Pancreas (tissue), 10 donors: ENCODE data around the gene AGMO. TPM values are rescaled to one million over a fixed set of nuclear protein-coding genes. Genes with fewer than 3 reads are reported as not detected.

Experiments used
- ATAC-seq, 4 donors: fragments of 200-7000 bp; cut with Tn5 transposase; one replicate each; pipeline versions ENCODE4 v1.8.0 to v1.9.1; 2020; ENCODE audit warnings: mild to moderate bottlenecking in 4 of 4, moderate library complexity in 4 of 4
- DNase-seq, 6 donors: peaks; one replicate each; pipeline ENCODE4 v3.0.0-alpha.2; 2020
- FAIRE-seq: peaks from 2 replicates; lab custom pipeline; 2012; peaks lifted over from hg19 to GRCh38; lab: Jason Lieb, UNC
- H3K27ac ChIP-seq, 4 donors: fragments of 200-600 bp; sonication (generic); 1 replicate in 3 of 4; 2 replicates in 1 of 4; pipeline versions ENCODE4 v1.5.0 to v1.8.0; 2020
- H3K27me3 ChIP-seq, 4 donors: fragments of 200-600 bp; one replicate each; pipeline ENCODE4 v1.8.0; 2021
- H3K36me3 ChIP-seq, 3 donors: fragments of 200-600 bp; sonication (generic) in 1 of 3; one replicate each; pipeline versions ENCODE4 v1.5.0 to v1.8.0; 2020 to 2021
- H3K4me1 ChIP-seq, 3 donors: fragments of 200-600 bp; one replicate each; pipeline ENCODE4 v1.8.0; 2021
- H3K4me3 ChIP-seq, 4 donors: fragments of 200-600 bp; sonication (generic) in 2 of 4; one replicate each; pipeline versions ENCODE4 v1.5.0 to v1.8.0; 2020 to 2021
- H3K9me3 ChIP-seq, 4 donors: fragments of 200-600 bp; one replicate each; pipeline ENCODE4 v1.8.0; 2021
- WGBS, 2 donors: extraction: QIAGEN DNeasy Blood & Tissue Kit; methylation state at CpG; one replicate each; pipeline ENCODE4 v1.1.7; 2013; 5-methylcytosine and 5-hydroxymethylcytosine counted together
- intact Hi-C, 3 donors: fragments of 100-400 bp; cut with DNase I; formaldehyde crosslinking; loops; one replicate each; pipeline versions ENCODE4 v1.11.1 to v1.14.2; 2022
- polyA plus RNA-seq, 2 donors: library from polyadenylated mRNA; stranded (reverse); fragments of 200-250 nt; gene quantifications; one replicate each; pipeline ENCODE4 v1.2.3, GENCODE V29; 2013
- total RNA-seq, 6 donors: library from RNA; stranded (reverse); fragmentation: NEBNext Ultra II Directional in 4 of 6; extraction: Animal tissue kit (Norgen Biotek cat#: 25700) in 4 of 6; gene quantifications; one replicate each; pipeline versions ENCODE4 v1.2.1 to v1.2.4, GENCODE V29; 2021 to 2023
- TF ChIP-seq, protein P1 (sequence below), 4 donors: fragments of 200-600 bp; sonication (generic) in 3 of 4; IDR thresholded peaks; one replicate each; pipeline versions ENCODE4 v1.5.0 to v1.8.0; 2021; ENCODE audit warnings: antibody characterized with exemption in 4 of 4
- donor health status: healthy with polysubstance abuse.
- donor health status: DM: no; HTN: no; CAD: no; lungs with moderate emphysema.
- donor health status: DM: no; HTN: no; CAD: no.
- donor health status: control.
- donor health status: control.
- donor health status: Bipolar disorder and iron deficiency.
- donor health status: DM: yes; HTN: yes; CAD: no.
- donor health status: DM: no; HTN: no; CAD: no.
- donor health status: DM: no; HTN: no; CAD: no.
- donor health status: DM: yes; HTN: yes; CAD: no.

The AGMO gene
- total and polyA plus RNA-seq, 8 donors: 0.09 to 0.25 (median 0.19) TPM; not detected in 3

DNA sequence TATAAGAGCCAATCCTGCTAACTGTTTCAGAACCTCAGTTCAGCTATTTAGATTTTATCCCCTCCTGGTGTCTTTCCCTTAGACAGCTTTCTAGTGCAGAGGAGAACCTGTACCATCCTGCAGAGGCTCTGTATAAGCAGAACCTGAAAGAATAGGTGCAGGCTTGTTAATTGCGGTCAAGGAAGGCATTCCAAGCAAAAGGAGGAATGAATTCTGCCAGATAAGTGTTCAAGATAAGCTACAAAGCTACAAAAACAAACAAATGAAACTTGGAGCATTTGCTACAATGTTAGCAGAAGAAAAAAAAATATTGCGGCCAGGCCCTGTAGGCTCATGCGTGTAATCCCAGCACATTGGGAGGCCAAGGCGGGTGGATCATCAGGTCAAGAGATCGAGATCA, 32.6 kb upstream of the AGMO start:
- Histone ChIP-seq H3K4me3 (no peak overlapping the region), H3K36me3 (no peaks in the 10 kb centered on the region), H3K27ac (no peak overlapping the region), H3K9me3 (no peaks in the 10 kb centered on the region), H3K4me1 (no peaks in the 10 kb centered on the region), H3K27me3 (no peaks in the 10 kb centered on the region)
- FAIRE-seq (no peak), DNase-seq (no peak), ATAC-seq (no peak)
- 56 to 58% methylated on average over 5 of the region's 5 CpGs for WGBS, 2 donors
- intact Hi-C loops: no loop called here
- TF ChIP-seq, protein P1, sequence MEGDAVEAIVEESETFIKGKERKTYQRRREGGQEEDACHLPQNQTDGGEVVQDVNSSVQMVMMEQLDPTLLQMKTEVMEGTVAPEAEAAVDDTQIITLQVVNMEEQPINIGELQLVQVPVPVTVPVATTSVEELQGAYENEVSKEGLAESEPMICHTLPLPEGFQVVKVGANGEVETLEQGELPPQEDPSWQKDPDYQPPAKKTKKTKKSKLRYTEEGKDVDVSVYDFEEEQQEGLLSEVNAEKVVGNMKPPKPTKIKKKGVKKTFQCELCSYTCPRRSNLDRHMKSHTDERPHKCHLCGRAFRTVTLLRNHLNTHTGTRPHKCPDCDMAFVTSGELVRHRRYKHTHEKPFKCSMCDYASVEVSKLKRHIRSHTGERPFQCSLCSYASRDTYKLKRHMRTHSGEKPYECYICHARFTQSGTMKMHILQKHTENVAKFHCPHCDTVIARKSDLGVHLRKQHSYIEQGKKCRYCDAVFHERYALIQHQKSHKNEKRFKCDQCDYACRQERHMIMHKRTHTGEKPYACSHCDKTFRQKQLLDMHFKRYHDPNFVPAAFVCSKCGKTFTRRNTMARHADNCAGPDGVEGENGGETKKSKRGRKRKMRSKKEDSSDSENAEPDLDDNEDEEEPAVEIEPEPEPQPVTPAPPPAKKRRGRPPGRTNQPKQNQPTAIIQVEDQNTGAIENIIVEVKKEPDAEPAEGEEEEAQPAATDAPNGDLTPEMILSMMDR (IDR thresholded peaks at IDR 0.05): no peak

DNA sequence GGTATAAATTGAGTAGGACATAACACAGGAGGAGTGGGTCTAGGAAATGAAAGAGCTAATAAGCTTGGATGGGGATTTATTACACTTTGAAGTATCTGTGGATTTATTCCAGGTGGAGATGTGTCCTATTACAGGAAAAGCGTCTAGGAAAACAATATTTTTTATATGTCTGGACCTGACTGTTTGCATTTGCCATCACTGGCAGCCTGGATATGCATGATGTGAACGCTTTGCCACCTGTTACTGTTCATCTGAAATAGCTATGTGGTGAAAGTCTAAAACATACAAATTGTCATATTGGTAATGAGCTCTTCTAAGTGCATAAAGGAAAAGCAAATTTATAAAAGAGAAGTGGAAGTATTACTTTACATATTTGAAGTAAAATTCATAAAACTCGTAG, 31.6 kb upstream of the AGMO start:
- Histone ChIP-seq H3K4me3 (no peak overlapping the region), H3K4me1 (no peaks in the 10 kb centered on the region), H3K27ac (no peak overlapping the region), H3K27me3 (no peaks in the 10 kb centered on the region), H3K9me3 (no peaks in the 10 kb centered on the region), H3K36me3 (no peaks in the 10 kb centered on the region)
- TF ChIP-seq, protein P1 (IDR thresholded peaks at IDR 0.05): no peak
- WGBS, 2 donors: 53 to 68% methylated on average over 3 of the region's 3 CpGs
- intact Hi-C loops: no loop called here
- FAIRE-seq: no peak
- no peak for DNase-seq
- no peak for ATAC-seq

DNA sequence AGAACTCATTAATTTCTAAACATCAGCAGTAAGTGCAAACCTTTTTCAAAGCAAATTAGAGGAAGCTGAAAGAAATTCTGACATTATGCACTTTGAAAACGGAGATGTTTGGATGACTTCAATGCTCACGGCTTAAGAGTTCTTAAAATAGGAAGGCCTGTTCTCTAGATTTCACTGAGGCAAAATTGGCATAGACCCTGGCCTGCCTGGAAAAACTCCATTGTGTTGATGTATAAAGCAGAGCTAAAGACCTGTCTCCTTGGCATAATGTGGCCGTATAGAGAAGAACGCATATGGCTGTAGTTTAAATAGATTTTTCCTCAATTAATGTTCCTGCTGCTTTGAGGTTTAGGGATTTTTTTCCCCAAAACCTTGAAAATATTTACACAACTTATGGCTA, 24.5 kb upstream of the AGMO start:
- 85 to 92% methylated on average over 4 of the region's 4 CpGs for WGBS, 2 donors
- no peaks in the 10 kb centered on the region for H3K9me3 ChIP-seq

DNA sequence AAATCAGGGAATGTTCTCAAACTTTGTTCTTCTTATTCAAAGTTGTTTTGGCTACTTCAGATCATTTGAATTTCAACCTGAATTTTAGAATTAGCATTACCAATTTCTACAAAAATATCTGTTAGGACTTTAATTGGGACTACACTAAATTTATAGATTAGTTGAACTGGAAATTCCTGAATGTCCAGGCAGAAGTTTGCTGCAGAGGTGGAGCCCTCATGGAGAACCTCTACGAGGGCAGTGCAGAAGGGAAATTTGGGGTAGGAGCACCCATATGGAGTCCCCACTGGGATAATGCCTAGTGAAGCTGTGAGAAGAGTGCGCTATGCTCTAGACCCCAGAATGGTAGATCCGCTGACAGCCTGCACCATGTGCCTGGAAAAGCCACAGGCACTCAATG, 22.8 kb upstream of the AGMO start:
- no peak for FAIRE-seq
- intact Hi-C loops: no loop called here
- TF ChIP-seq, protein P1 (IDR thresholded peaks at IDR 0.05): no peak
- Histone ChIP-seq H3K4me1 (no peaks in the 10 kb centered on the region), H3K27me3 (no peaks in the 10 kb centered on the region), H3K4me3 (no peak overlapping the region), H3K27ac (no peak overlapping the region), H3K9me3 (no peaks in the 10 kb centered on the region), H3K36me3 (no peaks in the 10 kb centered on the region)
- 78 to 87% methylated on average over 3 of the region's 3 CpGs for WGBS, 2 donors
- DNase-seq: no peak
- ATAC-seq: no peak

More for the DNA sequence above, 24.5 kb upstream of the AGMO start:
- Histone ChIP-seq H3K36me3 (no peaks in the 10 kb centered on the region), H3K4me3 (no peak overlapping the region), H3K27me3 (no peaks in the 10 kb centered on the region), H3K4me1 (no peaks in the 10 kb centered on the region), H3K27ac (no peak overlapping the region)
- ATAC-seq (no peak), DNase-seq (no peak), FAIRE-seq (no peak)
- TF ChIP-seq, protein P1 (IDR thresholded peaks at IDR 0.05): no peak
- intact Hi-C loops: no loop called here

DNA sequence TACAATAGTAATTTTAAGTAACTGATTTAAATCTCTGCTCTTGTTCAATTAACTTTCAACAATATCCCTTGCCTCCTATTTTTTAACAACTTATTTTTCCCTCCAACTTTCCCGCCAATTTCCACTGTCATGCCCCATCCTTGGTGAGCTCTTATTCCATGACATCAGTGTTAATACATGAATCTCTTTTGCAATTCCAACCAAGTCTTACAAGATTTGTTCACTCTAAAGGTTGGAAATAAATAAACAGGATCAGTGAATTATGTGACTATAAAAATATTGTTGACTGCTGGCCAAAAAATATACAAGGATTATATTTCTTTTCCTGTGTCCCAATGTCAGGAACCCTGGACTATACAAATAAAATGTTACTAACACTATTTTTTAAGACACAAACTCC, 21.0 kb upstream of the AGMO start:
- DNase-seq: no peak
- ATAC-seq: no peak
- WGBS, 2 donors: 94 to 100% methylated on average over 1 of the region's 1 CpG
- no peak overlapping the region for H3K27ac ChIP-seq
- H3K4me1 ChIP-seq: no peaks in the 10 kb centered on the region
- FAIRE-seq: no peak
- no peaks in the 10 kb centered on the region for H3K27me3 ChIP-seq
- no peaks in the 10 kb centered on the region for H3K36me3 ChIP-seq
- intact Hi-C loops: no loop called here
- H3K4me3 ChIP-seq: no peak overlapping the region
- no peaks in the 10 kb centered on the region for H3K9me3 ChIP-seq
- TF ChIP-seq, protein P1 (IDR thresholded peaks at IDR 0.05): no peak
